ENCODE measurements around the gene CDH4. TPM values are rescaled to one million over a fixed set of nuclear protein-coding genes. Genes with fewer than 3 reads are reported as not detected.

The CDH4 gene
- polyA plus RNA-seq, 1 donor, result 1.2 TPM

GRCh38 chr20:61954276-61955021 lies 702.4 kb downstream of the CDH4 start:
- no peak for DNase-seq (ENCODE audit: low read depth)

GRCh38 chr20:61955668-61956395 lies 703.8 kb downstream of the CDH4 start:
- no peak for DNase-seq (ENCODE audit: low read depth)

DNA sequence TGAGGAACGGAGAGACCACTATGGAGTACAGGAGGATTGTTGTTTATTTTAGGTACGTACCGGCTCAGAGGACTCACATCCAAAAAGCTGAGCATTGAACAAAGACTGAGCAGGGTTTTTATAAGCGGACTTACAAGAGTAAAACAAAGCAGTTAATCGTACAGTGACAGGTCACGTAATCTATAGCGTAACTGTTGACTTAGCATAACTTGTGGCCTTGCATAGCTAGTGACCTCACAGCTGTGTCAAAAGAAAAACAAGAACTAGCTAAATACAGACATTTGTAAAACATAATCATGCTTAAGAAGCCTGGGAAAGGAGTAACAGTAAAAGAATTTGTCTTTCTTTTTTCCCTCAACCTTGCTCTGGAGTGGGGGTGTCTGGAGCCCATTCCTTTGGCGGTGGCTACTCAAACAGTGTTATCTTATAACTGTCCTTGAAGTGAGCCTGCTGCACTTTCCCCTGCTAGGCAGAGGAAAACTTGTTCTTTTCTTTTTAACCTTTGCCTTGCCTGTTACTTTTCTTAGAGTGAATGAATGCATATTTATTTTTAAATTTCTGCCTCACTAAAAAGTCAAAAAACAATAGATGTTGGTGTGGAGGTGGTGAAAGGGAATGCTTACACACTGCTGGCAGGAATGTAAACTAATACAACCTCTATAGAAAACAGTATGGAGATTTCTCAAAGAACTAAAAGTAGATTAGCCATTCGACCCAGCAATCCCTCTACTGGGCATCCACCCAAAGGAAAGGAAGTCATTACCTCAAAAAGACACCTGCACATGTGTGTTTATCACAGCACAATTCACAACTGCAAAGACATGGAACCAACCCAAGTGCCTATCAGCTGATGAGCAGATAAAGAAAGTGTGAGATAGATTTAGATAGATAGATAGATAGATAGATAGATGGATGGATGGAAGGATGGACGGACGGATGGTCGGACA lies 704.6 kb downstream of the CDH4 start:
- no peak for DNase-seq (ENCODE audit: low read depth)

DNA sequence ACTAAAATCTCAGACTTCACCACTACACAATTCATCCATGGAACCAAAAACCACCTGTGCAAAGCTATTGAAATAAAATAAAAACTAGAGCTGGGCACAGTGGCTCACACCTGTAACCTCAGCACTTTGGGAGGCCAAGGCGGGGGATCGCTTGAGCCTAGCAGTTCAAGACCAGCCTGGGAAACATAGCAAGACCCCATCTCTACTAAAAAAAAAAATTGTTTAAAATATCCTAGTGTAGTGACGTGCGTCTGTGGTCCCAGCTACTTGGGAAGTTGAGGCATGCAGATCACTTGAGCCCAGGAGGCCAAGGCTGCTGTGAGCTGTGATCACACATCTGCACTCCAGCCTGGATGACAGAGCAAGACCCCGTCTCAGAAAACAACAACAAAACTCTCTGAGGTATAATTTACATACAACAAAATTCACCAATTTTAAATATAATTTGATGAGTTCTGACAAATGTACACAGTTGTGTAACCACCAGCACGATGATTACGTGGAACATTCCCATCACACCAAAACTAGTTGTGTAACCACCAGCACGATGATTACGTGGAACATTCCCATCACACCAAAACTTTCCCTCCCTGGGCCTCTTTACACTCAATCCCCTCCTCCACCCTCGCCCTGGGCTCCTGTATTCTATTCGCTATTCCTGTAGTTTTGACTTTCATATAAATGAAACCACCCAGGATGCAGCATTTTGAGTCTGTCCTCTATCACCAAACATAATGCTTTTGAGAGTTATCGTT lies 706.1 kb downstream of the CDH4 start:
- no peak for DNase-seq (ENCODE audit: low read depth)

GRCh38 chr20:61958773-61959700 lies 707.0 kb downstream of the CDH4 start:
- DNase-seq (ENCODE audit: low read depth), result no peak

DNA sequence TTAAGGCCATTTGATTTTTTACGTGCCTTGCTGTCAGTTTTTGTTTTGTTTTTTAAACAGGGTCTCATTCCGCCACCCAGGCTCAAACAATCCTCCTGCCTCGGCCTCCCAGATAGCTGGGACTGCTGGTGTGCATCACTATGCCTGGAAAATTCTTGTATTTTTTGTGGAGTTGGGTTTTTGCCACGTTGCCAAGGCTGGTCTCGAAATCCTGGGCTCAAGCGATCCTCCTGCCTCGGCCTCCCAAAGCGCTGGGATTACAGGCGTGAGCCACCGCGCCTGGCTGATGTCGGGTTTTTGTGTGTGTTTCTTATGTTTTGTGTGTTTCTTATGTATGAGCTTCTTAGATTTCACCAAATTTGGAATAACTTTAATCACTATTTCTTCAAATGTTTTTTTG lies 708.8 kb downstream of the CDH4 start:
- DNase-seq (ENCODE audit: low read depth), result no peak

GRCh38 chr20:61963149-61963548 lies 711.1 kb downstream of the CDH4 start:
- DNase-seq (ENCODE audit: low read depth), result no peak

GRCh38 chr20:61963885-61964674 lies 712.0 kb downstream of the CDH4 start:
- DNase-seq (ENCODE audit: low read depth), result no peak

- no peak for DNase-seq (ENCODE audit: low read depth)
Measured at GRCh38 chr20:61964675-61965605, 712.9 kb downstream of the CDH4 start.

- no peak for DNase-seq (ENCODE audit: low read depth)
Measured at GRCh38 chr20:61965606-61966491, 713.8 kb downstream of the CDH4 start.

DNA sequence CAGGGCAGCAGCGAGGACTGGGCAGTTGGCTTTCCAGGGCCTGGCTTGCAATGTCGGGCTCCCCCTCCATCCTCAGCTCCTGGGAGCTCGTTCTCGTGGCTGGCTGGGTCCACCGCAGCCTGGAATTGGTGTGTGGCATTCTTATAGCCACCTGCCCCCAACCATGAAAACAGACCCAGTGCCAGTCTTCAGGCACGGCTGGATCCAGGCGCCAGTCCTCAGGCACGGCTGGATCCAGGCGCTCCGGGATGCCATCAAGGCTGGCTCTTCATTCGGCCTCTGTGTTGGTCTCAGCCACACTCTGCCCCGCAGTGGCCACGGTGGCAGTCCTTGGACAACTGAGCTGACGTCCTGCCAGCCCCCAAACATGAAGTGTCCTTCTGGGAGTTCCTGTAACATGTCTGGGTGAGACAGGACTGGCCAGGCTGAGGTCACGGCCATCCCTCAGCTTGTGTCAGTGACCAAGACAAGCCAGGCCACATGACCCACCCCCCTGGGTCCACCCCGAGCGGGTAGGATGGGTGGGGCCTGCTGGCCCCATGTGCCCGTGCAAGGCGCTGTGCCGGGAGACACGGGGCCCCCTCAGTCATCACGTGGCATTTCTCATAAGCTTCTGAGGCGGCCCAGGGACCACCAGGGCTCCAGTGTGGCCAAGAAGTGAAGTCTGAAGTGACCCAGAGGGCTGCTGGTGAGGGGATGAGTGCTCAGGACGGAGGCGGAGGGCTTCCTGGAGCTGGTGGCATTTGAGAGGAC lies 714.6 kb downstream of the CDH4 start:
- no peak for DNase-seq (ENCODE audit: low read depth)

DNA sequence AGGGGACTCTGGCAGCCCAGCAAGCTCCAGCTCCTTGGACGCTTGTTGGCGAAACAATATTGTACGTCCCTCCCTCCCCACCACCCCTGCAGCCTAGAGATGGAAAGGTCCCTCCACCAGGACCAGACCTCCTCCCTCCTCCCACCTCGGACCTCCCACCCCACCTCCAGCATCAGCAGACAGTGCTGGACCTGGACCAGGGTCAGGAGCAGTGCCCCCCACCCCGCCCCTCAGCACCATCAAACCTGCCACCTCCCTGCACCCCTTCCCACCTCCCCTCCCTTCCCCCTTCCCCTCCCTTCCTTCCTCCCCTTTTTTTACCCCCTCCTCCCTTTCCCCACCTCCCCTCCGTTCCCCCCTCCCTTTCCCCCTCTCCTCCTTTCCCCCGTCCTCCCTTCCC lies 715.2 kb downstream of the CDH4 start:
- no peak for DNase-seq (ENCODE audit: low read depth)

GRCh38 chr20:61968036-61968810 lies 716.2 kb downstream of the CDH4 start:
- DNase-seq (ENCODE audit: low read depth), result no peak

GRCh38 chr20:61968932-61969331 lies 716.9 kb downstream of the CDH4 start:
- DNase-seq (ENCODE audit: low read depth), result no peak

GRCh38 chr20:61969806-61970205 lies 717.7 kb downstream of the CDH4 start:
- DNase-seq (ENCODE audit: low read depth), result no peak

- no peak for DNase-seq (ENCODE audit: low read depth)
Measured at GRCh38 chr20:61970357-61970756, 718.3 kb downstream of the CDH4 start.

Measured in forelimb muscle (tissue), 1 donor.